Activated T-cell treated with anti-CD3 and anti-CD28 coated beads, Interleukin-2, amount 50 U/mL, for 24 hours (primary cell): ENCODE data around the gene PRDX3.
A peak's percentile ranks its signal among the peaks of the same experiment; 100 is the strongest.

Experiments used
- DNase-seq: peaks from one replicate; pipeline ENCODE4 v3.0.0-alpha.2; 2020
- H3K27ac Mint-ChIP-seq: 2 replicates; pipeline ENCODE4 v1.8.0; 2020; ENCODE audit warnings: mild to moderate bottlenecking, mixed read lengths
- H3K27me3 Mint-ChIP-seq: 2 replicates; pipeline ENCODE4 v1.8.0; 2020; ENCODE audit warnings: mixed read lengths
- H3K36me3 Mint-ChIP-seq: 2 replicates; pipeline ENCODE4 v1.8.0; 2020; ENCODE audit warnings: low read depth, mixed read lengths
- H3K4me1 Mint-ChIP-seq: 2 replicates; pipeline ENCODE4 v1.8.0; 2020; ENCODE audit warnings: low read depth, mixed read lengths
- H3K4me3 Mint-ChIP-seq: 2 replicates; pipeline ENCODE4 v1.8.0; 2020; ENCODE audit warnings: mild to moderate bottlenecking, moderate library complexity, mixed read lengths
- H3K9me3 Mint-ChIP-seq: 2 replicates; pipeline ENCODE4 v1.8.0; 2020; ENCODE audit warnings: mixed read lengths

Gene PRDX3

GRCh38 chr10:119135513-119135881 is 43.1 kb downstream of the PRDX3 start:
- H3K9me3 Mint-ChIP-seq = no peaks in the 10 kb centered on the region
- no peaks in the 10 kb centered on the region for H3K27me3 Mint-ChIP-seq
- H3K4me1 Mint-ChIP-seq = peaks cover 61% of the 10 kb centered on the region
- DNase-seq = no peak
- peaks cover 80% of the 10 kb centered on the region for H3K36me3 Mint-ChIP-seq
- peak overlapping the region; percentile 97 for H3K27ac Mint-ChIP-seq
- H3K4me3 Mint-ChIP-seq = peak overlapping the region; percentile 1

- no peak overlapping the region for H3K4me3 Mint-ChIP-seq
- DNase-seq = no peak
- peaks cover 70% of the 10 kb centered on the region for H3K4me1 Mint-ChIP-seq
- H3K36me3 Mint-ChIP-seq = peaks cover 79% of the 10 kb centered on the region
- no peaks in the 10 kb centered on the region for H3K9me3 Mint-ChIP-seq
- peak overlapping the region; percentile 97 for H3K27ac Mint-ChIP-seq
- no peaks in the 10 kb centered on the region for H3K27me3 Mint-ChIP-seq
Measured at GRCh38 chr10:119133949-119134348, 44.7 kb downstream of the PRDX3 start.

GRCh38 chr10:119132521-119133345 is 45.9 kb downstream of the PRDX3 start:
- no peaks in the 10 kb centered on the region for H3K9me3 Mint-ChIP-seq
- peak overlapping the region; percentile 97 for H3K27ac Mint-ChIP-seq
- H3K4me1 Mint-ChIP-seq = peaks cover 64% of the 10 kb centered on the region
- peak overlapping the region; percentile 74 for H3K4me3 Mint-ChIP-seq
- no peak for DNase-seq
- peaks cover 76% of the 10 kb centered on the region for H3K36me3 Mint-ChIP-seq
- H3K27me3 Mint-ChIP-seq = no peaks in the 10 kb centered on the region

- DNase-seq = peak; percentile 50
- peaks cover 76% of the 10 kb centered on the region for H3K36me3 Mint-ChIP-seq
- peak overlapping the region; percentile 97 for H3K27ac Mint-ChIP-seq
- H3K27me3 Mint-ChIP-seq = no peaks in the 10 kb centered on the region
- peaks cover 63% of the 10 kb centered on the region for H3K4me1 Mint-ChIP-seq
- peak overlapping the region; percentile 74 for H3K4me3 Mint-ChIP-seq
- H3K9me3 Mint-ChIP-seq = no peaks in the 10 kb centered on the region
Measured at GRCh38 chr10:119131512-119132240, 46.9 kb downstream of the PRDX3 start.

- Mint-ChIP-seq H3K27me3 (no peaks in the 10 kb centered on the region), H3K27ac (no peak overlapping the region), H3K4me1 (peaks cover 51% of the 10 kb centered on the region), H3K4me3 (no peak overlapping the region), H3K9me3 (no peaks in the 10 kb centered on the region), H3K36me3 (peaks cover 80% of the 10 kb centered on the region)
- no peak for DNase-seq
Measured at GRCh38 chr10:119129721-119130120, 48.9 kb downstream of the PRDX3 start.

- Mint-ChIP-seq H3K4me1 (peaks cover 17% of the 10 kb centered on the region), H3K4me3 (no peak overlapping the region), H3K36me3 (peaks cover 73% of the 10 kb centered on the region), H3K27ac (no peak overlapping the region), H3K27me3 (no peaks in the 10 kb centered on the region), H3K9me3 (no peaks in the 10 kb centered on the region)
- DNase-seq = no peak
Measured at GRCh38 chr10:119125942-119126341, 52.7 kb downstream of the PRDX3 start.

GRCh38 chr10:119120875-119121274 is 57.7 kb downstream of the PRDX3 start:
- DNase-seq = no peak
- no peaks in the 10 kb centered on the region for H3K9me3 Mint-ChIP-seq
- H3K27ac Mint-ChIP-seq = no peak overlapping the region
- no peak overlapping the region for H3K4me3 Mint-ChIP-seq
- peaks cover 76% of the 10 kb centered on the region for H3K36me3 Mint-ChIP-seq
- peaks cover 9% of the 10 kb centered on the region for H3K4me1 Mint-ChIP-seq
- H3K27me3 Mint-ChIP-seq = no peaks in the 10 kb centered on the region

GRCh38 chr10:119120413-119120867 is 58.2 kb downstream of the PRDX3 start:
- Mint-ChIP-seq H3K9me3 (no peaks in the 10 kb centered on the region), H3K27ac (no peak overlapping the region), H3K4me3 (no peak overlapping the region), H3K36me3 (peaks cover 73% of the 10 kb centered on the region), H3K27me3 (no peaks in the 10 kb centered on the region), H3K4me1 (peaks cover 9% of the 10 kb centered on the region)
- DNase-seq = no peak

GRCh38 chr10:119119400-119119799 is 59.2 kb downstream of the PRDX3 start:
- no peak overlapping the region for H3K4me3 Mint-ChIP-seq
- H3K36me3 Mint-ChIP-seq = peaks cover 72% of the 10 kb centered on the region
- H3K9me3 Mint-ChIP-seq = no peaks in the 10 kb centered on the region
- peak overlapping the region; percentile 33 for H3K27ac Mint-ChIP-seq
- H3K4me1 Mint-ChIP-seq = peaks cover 9% of the 10 kb centered on the region
- no peaks in the 10 kb centered on the region for H3K27me3 Mint-ChIP-seq
- no peak for DNase-seq

- Mint-ChIP-seq H3K4me1 (peaks cover 9% of the 10 kb centered on the region), H3K27me3 (no peaks in the 10 kb centered on the region), H3K9me3 (no peaks in the 10 kb centered on the region), H3K27ac (no peak overlapping the region), H3K36me3 (peaks cover 80% of the 10 kb centered on the region), H3K4me3 (no peak overlapping the region)
- no peak for DNase-seq
Measured at GRCh38 chr10:119118231-119118630, 60.4 kb downstream of the PRDX3 start.
